ENCODE results near the gene RAB4B.

RAB4B gene

DNA sequence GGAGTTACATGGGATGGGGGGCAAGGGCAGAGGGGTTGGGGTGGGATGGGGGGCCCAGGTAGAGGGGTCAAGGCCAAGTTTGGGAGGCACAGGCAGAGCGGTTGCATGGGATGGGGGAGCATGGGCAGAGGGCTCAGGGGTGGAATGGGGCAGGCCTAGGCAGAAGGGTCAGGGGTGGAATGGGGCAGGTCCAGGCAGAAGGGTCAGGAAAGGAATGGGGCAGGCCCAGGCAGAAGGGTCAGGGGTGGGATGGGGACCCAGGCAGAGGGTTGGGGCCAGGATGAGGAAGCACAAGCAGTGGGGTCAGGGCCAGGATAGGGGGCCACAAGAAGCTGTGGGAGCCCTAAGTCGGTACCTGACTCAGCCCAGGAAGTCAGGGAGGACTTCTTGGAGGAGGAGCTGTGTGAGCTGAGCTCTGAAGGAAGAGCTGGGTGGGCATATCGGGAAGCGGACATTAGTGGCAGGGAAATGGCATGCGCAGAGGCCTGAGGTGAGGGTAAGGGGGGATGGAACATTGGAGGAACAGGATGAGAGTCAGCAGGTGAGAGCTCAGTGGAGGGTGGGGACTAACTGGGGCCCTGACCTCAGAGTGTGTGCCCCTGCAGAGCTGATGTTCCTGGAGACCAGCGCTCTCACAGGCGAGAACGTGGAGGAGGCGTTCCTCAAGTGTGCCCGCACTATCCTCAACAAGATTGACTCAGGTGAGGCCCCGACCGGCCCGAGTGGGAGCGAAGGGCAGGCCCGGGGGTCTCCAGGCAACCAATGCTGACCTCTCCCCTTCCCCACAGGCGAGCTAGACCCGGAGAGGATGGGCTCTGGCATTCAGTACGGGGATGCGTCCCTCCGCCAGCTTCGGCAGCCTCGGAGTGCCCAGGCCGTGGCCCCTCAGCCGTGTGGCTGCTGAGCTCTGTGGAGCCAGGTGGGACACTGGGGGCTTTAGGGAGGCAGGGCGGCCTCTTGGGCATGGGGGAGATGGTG lies 8.3 kb downstream of the RAB4B start (continued):
- TF ChIP-seq GLIS2 (tag by site-specific recombination; IDR thresholded peaks at IDR 0.05) (0 out of 2 replicates have a peak, but pooled peaks have one; percentile 6), ZNF223 (tag by site-specific recombination; IDR thresholded peaks at IDR 0.05) (peak; percentile 67; the same call in 1 of the 2 replicates), GLI4 (tag by site-specific recombination; IDR thresholded peaks at IDR 0.05) (no peak)

DNA sequence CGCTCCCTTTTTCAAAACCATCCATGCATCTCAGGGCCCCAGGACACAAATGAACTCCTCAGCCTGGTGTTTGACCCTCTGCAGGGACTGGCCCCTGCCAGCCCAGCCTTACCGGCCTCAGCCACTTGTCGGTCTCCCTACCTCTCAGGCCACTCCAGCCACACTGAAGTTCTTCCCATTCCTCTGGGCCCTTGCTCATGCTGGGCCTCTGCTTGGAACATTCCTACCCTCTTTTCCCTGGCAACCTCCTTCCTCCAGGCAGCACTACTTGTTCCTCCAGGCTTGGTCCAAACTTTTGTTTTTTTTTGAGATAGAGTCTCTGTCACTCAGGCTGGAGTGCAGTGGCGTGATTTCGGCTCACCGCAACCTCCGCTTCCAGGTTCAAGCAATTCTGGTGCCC lies 13.3 kb downstream of the RAB4B start:
- H3K27ac ChIP-seq (ENCODE audit: extremely low read depth, low read depth, low read length) = no peak overlapping the region
- no peak overlapping the region for H3K4me3 ChIP-seq (ENCODE audit: low read depth, low read length)
- ChIA-PET CTCF (interaction anchor here (1.0 to 2.3 kb wide), 3 partner anchors 13 to 157 kb away, joined by 3 to 6 read pairs (median 4); no protein-coding TSS in a partner anchor), POLR2A (interaction anchor here (1.3 kb wide), 1 partner anchor 41 kb away, joined by 4 read pairs; the partner anchor contains the start of gene ACTMAP)
- peaks cover 0 to 37% of the 10 kb centered on the region in 2 experiments; a peak in 2 of 3 replicates for H3K36me3 ChIP-seq (ENCODE audit: control insufficient read depth in 2 of 2, insufficient read depth in 1 of 2, low read length in 2 of 2)
- TF ChIP-seq ZNF624 (tag by site-specific recombination; IDR thresholded peaks at IDR 0.05) = no peak
- no peak for TF ChIP-seq ZNF133 (tag by site-specific recombination; IDR thresholded peaks at IDR 0.05)
- peak; percentile 57 for TF ChIP-seq SCRT2 (tag by site-specific recombination; IDR thresholded peaks at IDR 0.05)
- TF ChIP-seq, protein P1, sequence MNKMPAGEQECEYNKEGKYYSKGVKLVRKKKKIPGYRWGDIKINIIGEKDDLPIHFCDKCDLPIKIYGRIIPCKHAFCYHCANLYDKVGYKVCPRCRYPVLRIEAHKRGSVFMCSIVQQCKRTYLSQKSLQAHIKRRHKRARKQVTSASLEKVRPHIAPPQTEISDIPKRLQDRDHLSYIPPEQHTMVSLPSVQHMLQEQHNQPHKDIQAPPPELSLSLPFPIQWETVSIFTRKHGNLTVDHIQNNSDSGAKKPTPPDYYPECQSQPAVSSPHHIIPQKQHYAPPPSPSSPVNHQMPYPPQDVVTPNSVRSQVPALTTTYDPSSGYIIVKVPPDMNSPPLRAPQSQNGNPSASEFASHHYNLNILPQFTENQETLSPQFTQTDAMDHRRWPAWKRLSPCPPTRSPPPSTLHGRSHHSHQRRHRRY (tag by site-specific recombination; IDR thresholded peaks at IDR 0.05) = no peak
- no peak for TF ChIP-seq GLI4 (tag by site-specific recombination; IDR thresholded peaks at IDR 0.05)
- TF ChIP-seq ZNF416 (tag by site-specific recombination; IDR thresholded peaks at IDR 0.05) = no peak
- TF ChIP-seq ZNF623 (tag by site-specific recombination; IDR thresholded peaks at IDR 0.05) = no peak
- no peak for TF ChIP-seq ZNF391 (tag by site-specific recombination; IDR thresholded peaks at IDR 0.05; ENCODE audit: borderline replicate concordance, low read depth)
- H3K9me3 ChIP-seq (ENCODE audit: control insufficient read depth, insufficient read depth, low read depth, low read length) = no peaks in the 10 kb centered on the region
- 0 out of 2 replicates have a peak, but pooled peaks cover 3% of the 10 kb centered on the region for H3K4me1 ChIP-seq (ENCODE audit: control insufficient read depth, insufficient read depth, low read length)

DNA sequence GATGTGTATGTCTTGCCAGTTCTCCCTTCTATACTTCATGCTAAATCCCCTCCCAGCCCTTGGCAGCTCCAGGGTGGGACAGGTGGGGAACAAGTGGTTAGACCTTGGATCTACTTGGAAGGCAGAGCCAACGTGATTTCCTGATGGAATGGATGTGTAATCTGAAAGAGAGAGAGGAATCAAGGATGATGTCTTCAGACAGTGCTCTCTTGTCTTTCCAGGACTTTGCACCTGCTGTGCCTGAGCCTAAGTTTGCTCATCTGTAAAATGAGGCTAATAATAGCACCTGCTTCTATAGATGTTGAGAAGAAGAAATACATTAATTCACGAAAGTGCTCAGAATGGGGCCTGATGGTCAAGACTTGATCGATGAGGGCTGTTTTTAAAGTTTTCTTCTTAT lies 13.9 kb downstream of the RAB4B start:
- CTCF ChIA-PET = interaction anchor here (1.1 to 2.3 kb wide), 2 partner anchors 15 to 157 kb away, joined by 4 to 6 read pairs; no protein-coding TSS in a partner anchor
- POLR2A ChIA-PET = interaction anchor here (1.3 to 2.3 kb wide), 2 partner anchors 14 to 42 kb away, joined by 4 to 16 read pairs; partner anchors contain the start of genes ACTMAP and RAB4B

More for the DNA sequence above, 13.9 kb downstream of the RAB4B start:
- no peak overlapping the region; the same call in 1 of the 2 replicates for H3K27ac ChIP-seq (ENCODE audit: extremely low read depth, low read depth, low read length)
- H3K4me3 ChIP-seq (ENCODE audit: low read depth, low read length) = no peak overlapping the region
- 0 out of 2 replicates have a peak, but pooled peaks cover 3% of the 10 kb centered on the region for H3K4me1 ChIP-seq (ENCODE audit: control insufficient read depth, insufficient read depth, low read length)
- H3K36me3 ChIP-seq (ENCODE audit: control insufficient read depth in 2 of 2, insufficient read depth in 1 of 2, low read length in 2 of 2) = peaks cover 0 to 37% of the 10 kb centered on the region in 2 experiments; a peak in 2 of 3 replicates
- H3K9me3 ChIP-seq (ENCODE audit: control insufficient read depth, insufficient read depth, low read depth, low read length) = no peaks in the 10 kb centered on the region
- TF ChIP-seq ZNF768 (tag by site-specific recombination; IDR thresholded peaks at IDR 0.05) (no peak), ZNF394 (tag by site-specific recombination; IDR thresholded peaks at IDR 0.05; ENCODE audit: borderline replicate concordance) (no peak), ZNF133 (tag by site-specific recombination; IDR thresholded peaks at IDR 0.05) (no peak), YY2 (tag by site-specific recombination; IDR thresholded peaks at IDR 0.05) (no peak), ZNF366 (tag by site-specific recombination; conservative IDR thresholded peaks at IDR 0.05) (0 out of 2 replicates have a peak, but pooled peaks have one; percentile 18), ZBTB17 (tag by site-specific recombination; IDR thresholded peaks at IDR 0.05) (0 out of 2 replicates have a peak, but pooled peaks have one; percentile 34)
- TF ChIP-seq, protein P2, sequence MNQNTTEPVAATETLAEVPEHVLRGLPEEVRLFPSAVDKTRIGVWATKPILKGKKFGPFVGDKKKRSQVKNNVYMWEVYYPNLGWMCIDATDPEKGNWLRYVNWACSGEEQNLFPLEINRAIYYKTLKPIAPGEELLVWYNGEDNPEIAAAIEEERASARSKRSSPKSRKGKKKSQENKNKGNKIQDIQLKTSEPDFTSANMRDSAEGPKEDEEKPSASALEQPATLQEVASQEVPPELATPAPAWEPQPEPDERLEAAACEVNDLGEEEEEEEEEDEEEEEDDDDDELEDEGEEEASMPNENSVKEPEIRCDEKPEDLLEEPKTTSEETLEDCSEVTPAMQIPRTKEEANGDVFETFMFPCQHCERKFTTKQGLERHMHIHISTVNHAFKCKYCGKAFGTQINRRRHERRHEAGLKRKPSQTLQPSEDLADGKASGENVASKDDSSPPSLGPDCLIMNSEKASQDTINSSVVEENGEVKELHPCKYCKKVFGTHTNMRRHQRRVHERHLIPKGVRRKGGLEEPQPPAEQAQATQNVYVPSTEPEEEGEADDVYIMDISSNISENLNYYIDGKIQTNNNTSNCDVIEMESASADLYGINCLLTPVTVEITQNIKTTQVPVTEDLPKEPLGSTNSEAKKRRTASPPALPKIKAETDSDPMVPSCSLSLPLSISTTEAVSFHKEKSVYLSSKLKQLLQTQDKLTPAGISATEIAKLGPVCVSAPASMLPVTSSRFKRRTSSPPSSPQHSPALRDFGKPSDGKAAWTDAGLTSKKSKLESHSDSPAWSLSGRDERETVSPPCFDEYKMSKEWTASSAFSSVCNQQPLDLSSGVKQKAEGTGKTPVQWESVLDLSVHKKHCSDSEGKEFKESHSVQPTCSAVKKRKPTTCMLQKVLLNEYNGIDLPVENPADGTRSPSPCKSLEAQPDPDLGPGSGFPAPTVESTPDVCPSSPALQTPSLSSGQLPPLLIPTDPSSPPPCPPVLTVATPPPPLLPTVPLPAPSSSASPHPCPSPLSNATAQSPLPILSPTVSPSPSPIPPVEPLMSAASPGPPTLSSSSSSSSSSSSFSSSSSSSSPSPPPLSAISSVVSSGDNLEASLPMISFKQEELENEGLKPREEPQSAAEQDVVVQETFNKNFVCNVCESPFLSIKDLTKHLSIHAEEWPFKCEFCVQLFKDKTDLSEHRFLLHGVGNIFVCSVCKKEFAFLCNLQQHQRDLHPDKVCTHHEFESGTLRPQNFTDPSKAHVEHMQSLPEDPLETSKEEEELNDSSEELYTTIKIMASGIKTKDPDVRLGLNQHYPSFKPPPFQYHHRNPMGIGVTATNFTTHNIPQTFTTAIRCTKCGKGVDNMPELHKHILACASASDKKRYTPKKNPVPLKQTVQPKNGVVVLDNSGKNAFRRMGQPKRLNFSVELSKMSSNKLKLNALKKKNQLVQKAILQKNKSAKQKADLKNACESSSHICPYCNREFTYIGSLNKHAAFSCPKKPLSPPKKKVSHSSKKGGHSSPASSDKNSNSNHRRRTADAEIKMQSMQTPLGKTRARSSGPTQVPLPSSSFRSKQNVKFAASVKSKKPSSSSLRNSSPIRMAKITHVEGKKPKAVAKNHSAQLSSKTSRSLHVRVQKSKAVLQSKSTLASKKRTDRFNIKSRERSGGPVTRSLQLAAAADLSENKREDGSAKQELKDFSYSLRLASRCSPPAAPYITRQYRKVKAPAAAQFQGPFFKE (tag by site-specific recombination; IDR thresholded peaks at IDR 0.05; ENCODE audit: borderline replicate concordance) = no peak
